HL-60 (cell line): ENCODE measurements around the gene ECE2. TPM values are rescaled to one million over a fixed set of nuclear protein-coding genes. Genes with fewer than 3 reads are reported as not detected.

Source experiments
- DNase-seq, 2 experiments: peaks; one replicate each; pipeline ENCODE4 v3.0.0-alpha.2; 2010 to 2020; ENCODE audit warnings: low read depth in 1 of 2, low spot score in 1 of 2
- H3K27ac ChIP-seq: fragments of 250-450 bp; sonication (Bioruptor Pico); replicated peaks from 2 replicates; pipeline ENCODE4 v1.5.1; 2020; ENCODE audit warnings: mild to moderate bottlenecking, moderate library complexity
- H3K27me3 ChIP-seq: fragments of 250-450 bp; sonication (Bioruptor Pico); 2 replicates; pipeline ENCODE4 v1.5.1; 2021; ENCODE audit warnings: mild to moderate bottlenecking, moderate library complexity; ENCODE audit not compliant: insufficient read depth, poor library complexity, severe bottlenecking
- H3K4me3 ChIP-seq: replicated peaks from 2 replicates; pipeline ENCODE4 v1.5.1; 2011; ENCODE audit warnings: mild to moderate bottlenecking, control low read depth, low read length; ENCODE audit not compliant: insufficient read depth
- CTCF ChIP-seq: IDR thresholded peaks from one replicate; pipeline ENCODE4 v1.5.1; 2011; ENCODE audit warnings: low read length, control low read depth, inconsistent platforms; ENCODE audit not compliant: insufficient read depth
- GABPA ChIP-seq: IDR thresholded peaks from 2 replicates; pipeline ENCODE4 v1.6.1; 2012; ENCODE audit warnings: low read depth
- POLR2AphosphoS5 ChIP-seq: IDR thresholded peaks from 2 replicates; pipeline ENCODE4 v1.6.1; 2012; ENCODE audit warnings: low read depth
- SPI1 ChIP-seq: IDR thresholded peaks from 2 replicates; pipeline ENCODE4 v1.6.1; 2012; ENCODE audit warnings: low read depth, mild to moderate bottlenecking, borderline replicate concordance
- microRNA-seq: library from miRNA; unstranded; fragments of <30 nt; microRNA quantifications from one replicate; pipeline ENCODE4, GENCODE V29; 2018
- TF ChIP-seq, protein P1 (sequence below): IDR thresholded peaks from 2 replicates; pipeline ENCODE4 v1.6.1; 2012; ENCODE audit warnings: low read depth; ENCODE audit not compliant: insufficient replicate concordance

ECE2 gene

DNA sequence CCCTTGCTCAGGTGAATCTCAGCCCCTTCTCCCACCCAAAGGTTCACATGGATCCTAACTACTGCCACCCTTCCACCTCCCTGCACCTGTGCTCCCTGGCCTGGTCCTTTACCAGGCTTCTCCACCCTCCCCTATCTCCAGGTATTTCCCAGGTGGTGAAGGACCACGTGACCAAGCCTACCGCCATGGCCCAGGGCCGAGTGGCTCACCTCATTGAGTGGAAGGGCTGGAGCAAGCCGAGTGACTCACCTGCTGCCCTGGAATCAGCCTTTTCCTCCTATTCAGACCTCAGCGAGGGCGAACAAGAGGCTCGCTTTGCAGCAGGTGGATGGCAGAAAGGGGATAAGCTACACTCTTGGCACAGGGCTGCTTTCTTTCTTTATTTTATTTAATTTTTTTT is 66.1 kb downstream of the ECE2 start:
- DNase-seq, result no peak
- TF ChIP-seq, protein P1, sequence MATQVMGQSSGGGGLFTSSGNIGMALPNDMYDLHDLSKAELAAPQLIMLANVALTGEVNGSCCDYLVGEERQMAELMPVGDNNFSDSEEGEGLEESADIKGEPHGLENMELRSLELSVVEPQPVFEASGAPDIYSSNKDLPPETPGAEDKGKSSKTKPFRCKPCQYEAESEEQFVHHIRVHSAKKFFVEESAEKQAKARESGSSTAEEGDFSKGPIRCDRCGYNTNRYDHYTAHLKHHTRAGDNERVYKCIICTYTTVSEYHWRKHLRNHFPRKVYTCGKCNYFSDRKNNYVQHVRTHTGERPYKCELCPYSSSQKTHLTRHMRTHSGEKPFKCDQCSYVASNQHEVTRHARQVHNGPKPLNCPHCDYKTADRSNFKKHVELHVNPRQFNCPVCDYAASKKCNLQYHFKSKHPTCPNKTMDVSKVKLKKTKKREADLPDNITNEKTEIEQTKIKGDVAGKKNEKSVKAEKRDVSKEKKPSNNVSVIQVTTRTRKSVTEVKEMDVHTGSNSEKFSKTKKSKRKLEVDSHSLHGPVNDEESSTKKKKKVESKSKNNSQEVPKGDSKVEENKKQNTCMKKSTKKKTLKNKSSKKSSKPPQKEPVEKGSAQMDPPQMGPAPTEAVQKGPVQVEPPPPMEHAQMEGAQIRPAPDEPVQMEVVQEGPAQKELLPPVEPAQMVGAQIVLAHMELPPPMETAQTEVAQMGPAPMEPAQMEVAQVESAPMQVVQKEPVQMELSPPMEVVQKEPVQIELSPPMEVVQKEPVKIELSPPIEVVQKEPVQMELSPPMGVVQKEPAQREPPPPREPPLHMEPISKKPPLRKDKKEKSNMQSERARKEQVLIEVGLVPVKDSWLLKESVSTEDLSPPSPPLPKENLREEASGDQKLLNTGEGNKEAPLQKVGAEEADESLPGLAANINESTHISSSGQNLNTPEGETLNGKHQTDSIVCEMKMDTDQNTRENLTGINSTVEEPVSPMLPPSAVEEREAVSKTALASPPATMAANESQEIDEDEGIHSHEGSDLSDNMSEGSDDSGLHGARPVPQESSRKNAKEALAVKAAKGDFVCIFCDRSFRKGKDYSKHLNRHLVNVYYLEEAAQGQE, result no peak
- no peak for TF ChIP-seq GABPA
- TF ChIP-seq POLR2AphosphoS5, result no peak
- no peak for TF ChIP-seq CTCF
- TF ChIP-seq SPI1, result no peak
- no peak overlapping the region for H3K4me3 ChIP-seq
- H3K27me3 ChIP-seq, result no peaks in the 10 kb centered on the region
- no peak overlapping the region for H3K27ac ChIP-seq

Small RNAs within 50 kb of the gene (microRNA-seq; reads per million reads assigned to microRNA genes)
- gene MIR1224, result not detected
